Fibroblast of lung (primary cell): ENCODE results near the gene ASL. TPM values are rescaled to one million over a fixed set of nuclear protein-coding genes. Genes with fewer than 3 reads are reported as not detected.

ENCODE experiments used
- DNase-seq, 2 donors: peaks; one replicate each; pipeline versions ENCODE4 v3.0.0 to v3.0.0-alpha.2; 2010; ENCODE audit warnings: low read depth in 2 of 2
- H2AFZ ChIP-seq: 2 replicates; pipeline ENCODE4 v1.5.1; 2012; ENCODE audit warnings: low read length, control low read depth, inconsistent platforms
- H3K27ac ChIP-seq: 2 replicates; pipeline ENCODE4 v1.5.1; 2011; ENCODE audit warnings: low read length, control low read depth; ENCODE audit not compliant: insufficient read depth
- H3K27me3 ChIP-seq: 2 replicates; pipeline ENCODE4 v1.5.1; 2011; ENCODE audit warnings: mild to moderate bottlenecking, low read length; ENCODE audit not compliant: control insufficient read depth, insufficient read depth
- H3K36me3 ChIP-seq: 2 replicates; pipeline ENCODE4 v1.5.1; 2011; ENCODE audit warnings: low read length; ENCODE audit not compliant: control insufficient read depth, insufficient read depth
- H3K4me1 ChIP-seq: 2 replicates; pipeline ENCODE4 v1.5.1; 2011; ENCODE audit warnings: low read length; ENCODE audit not compliant: control insufficient read depth, insufficient read depth; ENCODE audit errors: extremely low read depth
- H3K4me2 ChIP-seq: 2 replicates; pipeline ENCODE4 v1.5.1; 2011; ENCODE audit warnings: low read length, control low read depth; ENCODE audit not compliant: insufficient read depth; ENCODE audit errors: extremely low read depth
- H3K4me3 ChIP-seq, 4 experiments: fragments of 200-600 bp in 1 of 4; sonication (generic) in 1 of 4; replicated peaks in 1 of 4; 2 replicates each; pipeline ENCODE4 v1.5.1; 2011 to 2016; ENCODE audit warnings: low read length in 4 of 4, low read depth in 3 of 4, mild to moderate bottlenecking in 3 of 4, control low read depth in 2 of 4, inconsistent platforms in 1 of 4, mixed read lengths in 1 of 4; ENCODE audit not compliant: insufficient read depth in 1 of 4; ENCODE audit errors: control extremely low read depth in 1 of 4
- H3K79me2 ChIP-seq: 2 replicates; pipeline ENCODE4 v1.5.1; 2012; ENCODE audit warnings: mild to moderate bottlenecking, low read length, inconsistent platforms; ENCODE audit not compliant: control insufficient read depth, insufficient read depth
- H3K9ac ChIP-seq: 2 replicates; pipeline ENCODE4 v1.5.1; 2011; ENCODE audit warnings: mild to moderate bottlenecking, low read length, control low read depth; ENCODE audit not compliant: insufficient read depth
- H3K9me3 ChIP-seq: 2 replicates; pipeline ENCODE4 v1.5.1; 2012; ENCODE audit warnings: low read depth, low read length; ENCODE audit not compliant: control insufficient read depth, insufficient read depth
- H4K20me1 ChIP-seq: 2 replicates; pipeline ENCODE4 v1.5.1; 2011; ENCODE audit warnings: low read length; ENCODE audit not compliant: control insufficient read depth, insufficient read depth; ENCODE audit errors: extremely low read depth
- EZH2 ChIP-seq: IDR thresholded peaks from 2 replicates; pipeline ENCODE4 v1.5.1; 2012; ENCODE audit warnings: low read length, control low read depth, mild to moderate bottlenecking; ENCODE audit errors: missing control alignments
- polyA plus RNA-seq, 2 donors: library from polyadenylated mRNA; depleted of rRNA in 1 of 2; stranded (reverse) in 1 of 2; unstranded in 1 of 2; fragments of >200 nt; gene quantifications; 2 replicates each; pipeline ENCODE4 v1.2.1, GENCODE V29; 2011 to 2012; ENCODE audit warnings: missing spikeins in 1 of 2
- total RNA-seq: library from RNA; depleted of rRNA; stranded (reverse); fragments of >200 nt; gene quantifications from 2 replicates; pipeline ENCODE4 v1.2.1, GENCODE V29; 2014
- TF ChIP-seq, protein P1 (sequence below), 2 donors: IDR thresholded peaks in 1 of 2; conservative IDR thresholded peaks in 1 of 2; 1 replicate in 1 of 2; 2 replicates in 1 of 2; pipeline ENCODE4 v1.5.1; 2011 to 2012; ENCODE audit warnings: low read length in 2 of 2, control low read depth in 1 of 2, inconsistent platforms in 1 of 2, low read depth in 1 of 2, mild to moderate bottlenecking in 1 of 2

The ASL gene
- total and polyA plus RNA-seq, 2 donors (not counting 1 experiment from before 2014, with no cell fraction given), result 27.0 to 36.0 TPM

- H3K9me3 ChIP-seq, result no peaks in the 10 kb centered on the region
- peaks cover 13% of the 10 kb centered on the region for H3K4me1 ChIP-seq
- H3K79me2 ChIP-seq, result no peaks in the 10 kb centered on the region
- H3K4me3 ChIP-seq, result no peak overlapping the region
- no peak overlapping the region for H3K4me2 ChIP-seq
- H3K9ac ChIP-seq, result no peak overlapping the region
- DNase-seq, result no peak
- H3K36me3 ChIP-seq, result no peaks in the 10 kb centered on the region
- H3K27ac ChIP-seq, result no peak overlapping the region
- no peak for TF ChIP-seq EZH2
- TF ChIP-seq, protein P1, sequence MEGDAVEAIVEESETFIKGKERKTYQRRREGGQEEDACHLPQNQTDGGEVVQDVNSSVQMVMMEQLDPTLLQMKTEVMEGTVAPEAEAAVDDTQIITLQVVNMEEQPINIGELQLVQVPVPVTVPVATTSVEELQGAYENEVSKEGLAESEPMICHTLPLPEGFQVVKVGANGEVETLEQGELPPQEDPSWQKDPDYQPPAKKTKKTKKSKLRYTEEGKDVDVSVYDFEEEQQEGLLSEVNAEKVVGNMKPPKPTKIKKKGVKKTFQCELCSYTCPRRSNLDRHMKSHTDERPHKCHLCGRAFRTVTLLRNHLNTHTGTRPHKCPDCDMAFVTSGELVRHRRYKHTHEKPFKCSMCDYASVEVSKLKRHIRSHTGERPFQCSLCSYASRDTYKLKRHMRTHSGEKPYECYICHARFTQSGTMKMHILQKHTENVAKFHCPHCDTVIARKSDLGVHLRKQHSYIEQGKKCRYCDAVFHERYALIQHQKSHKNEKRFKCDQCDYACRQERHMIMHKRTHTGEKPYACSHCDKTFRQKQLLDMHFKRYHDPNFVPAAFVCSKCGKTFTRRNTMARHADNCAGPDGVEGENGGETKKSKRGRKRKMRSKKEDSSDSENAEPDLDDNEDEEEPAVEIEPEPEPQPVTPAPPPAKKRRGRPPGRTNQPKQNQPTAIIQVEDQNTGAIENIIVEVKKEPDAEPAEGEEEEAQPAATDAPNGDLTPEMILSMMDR (conservative IDR thresholded peaks at IDR 0.05 in 1 of 2, IDR thresholded peaks at IDR 0.05 in 1 of 2; ENCODE audit: low read depth in 1 of 2, low read length in 2 of 2), result no peak
- no peaks in the 10 kb centered on the region for H4K20me1 ChIP-seq
- H3K27me3 ChIP-seq, result no peaks in the 10 kb centered on the region
- no peak overlapping the region for H2AFZ ChIP-seq
Measured at GRCh38 chr7:66052447-66052846, 23.2 kb upstream of the ASL start.

DNA sequence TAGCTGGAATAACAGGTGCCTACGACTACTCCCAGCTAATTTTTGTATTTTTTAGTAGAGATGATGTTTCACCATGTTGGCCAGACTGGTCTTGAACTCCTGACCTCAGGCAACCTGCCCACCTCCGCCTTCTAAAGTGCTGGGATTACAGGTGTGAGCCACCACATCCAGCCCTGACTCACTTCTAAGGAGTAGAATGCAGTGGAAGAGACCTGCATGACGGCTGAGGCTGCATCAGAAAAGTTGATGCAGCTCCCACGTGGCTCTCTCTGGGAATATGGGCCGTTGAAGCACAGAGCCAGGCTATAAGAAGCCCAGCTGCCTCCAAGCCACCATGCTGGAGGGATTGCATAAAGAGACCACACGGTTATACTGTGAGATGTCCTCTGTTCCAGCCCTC, 21.6 kb upstream of the ASL start:
- Histone ChIP-seq H3K4me3 (no peak overlapping the region), H3K9me3 (no peaks in the 10 kb centered on the region), H3K4me1 (peaks cover 10% of the 10 kb centered on the region), H3K27me3 (no peaks in the 10 kb centered on the region), H3K27ac (no peak overlapping the region), H3K36me3 (no peaks in the 10 kb centered on the region), H2AFZ (no peak overlapping the region), H3K79me2 (no peaks in the 10 kb centered on the region), H3K9ac (no peak overlapping the region), H3K4me2 (no peak overlapping the region), H4K20me1 (no peaks in the 10 kb centered on the region)
- no peak for DNase-seq
- TF ChIP-seq EZH2, result no peak
- TF ChIP-seq, protein P1 (conservative IDR thresholded peaks at IDR 0.05 in 1 of 2, IDR thresholded peaks at IDR 0.05 in 1 of 2; ENCODE audit: low read depth in 1 of 2, low read length in 2 of 2), result no peak

DNA sequence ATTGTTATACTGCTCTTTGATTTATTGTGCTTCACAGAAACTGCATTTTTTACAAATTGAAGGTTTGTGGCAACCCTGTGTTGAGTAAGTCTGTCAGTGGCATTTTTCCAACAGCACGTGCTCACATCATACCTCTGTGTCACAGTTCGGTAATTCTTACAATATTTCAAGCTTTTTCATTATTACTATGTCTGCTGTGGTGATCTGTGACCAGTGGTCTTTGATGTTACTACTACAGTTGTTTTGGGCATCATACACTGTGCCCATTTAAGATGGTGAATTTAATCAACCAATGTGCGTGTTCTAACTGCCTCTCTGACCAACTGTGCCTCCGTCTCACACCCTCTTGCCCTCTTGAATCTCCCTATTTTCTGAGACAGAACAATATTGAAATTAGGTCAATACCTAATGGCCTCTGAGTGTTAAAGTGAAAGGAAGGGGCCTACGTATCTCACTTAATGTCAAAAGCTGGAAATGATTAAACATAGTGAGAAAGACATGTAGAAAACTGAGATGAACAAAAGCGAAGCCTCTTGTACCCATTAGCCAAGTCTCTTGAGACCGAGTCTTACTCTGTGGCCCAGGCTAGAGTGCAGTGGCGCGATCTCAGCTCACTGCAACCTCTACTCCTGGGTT, 20.2 kb upstream of the ASL start:
- no peak overlapping the region for H3K4me2 ChIP-seq
- H3K4me3 ChIP-seq, result no peak overlapping the region
- peak; percentile 53 to 70 for DNase-seq
- no peaks in the 10 kb centered on the region for H4K20me1 ChIP-seq
- no peak overlapping the region for H3K27ac ChIP-seq
- H3K9ac ChIP-seq, result no peak overlapping the region
- no peaks in the 10 kb centered on the region for H3K9me3 ChIP-seq
- H3K79me2 ChIP-seq, result no peaks in the 10 kb centered on the region
- TF ChIP-seq, protein P1 (conservative IDR thresholded peaks at IDR 0.05 in 1 of 2, IDR thresholded peaks at IDR 0.05 in 1 of 2; ENCODE audit: low read depth in 1 of 2, low read length in 2 of 2), result no peak
- TF ChIP-seq EZH2, result no peak
- no peaks in the 10 kb centered on the region for H3K27me3 ChIP-seq
- H3K4me1 ChIP-seq, result peaks cover 8% of the 10 kb centered on the region
- no peaks in the 10 kb centered on the region for H3K36me3 ChIP-seq
- H2AFZ ChIP-seq, result no peak overlapping the region
